Measurements from ENCODE around the gene SLC16A8. TPM values are rescaled to one million over a fixed set of nuclear protein-coding genes. Genes with fewer than 3 reads are reported as not detected.

SLC16A8 gene
- total and polyA plus RNA-seq, 9 of the 15 experiments (the other 6 are each of a cell fraction or from before 2014, with no cell fraction given), result not detected

DNA sequence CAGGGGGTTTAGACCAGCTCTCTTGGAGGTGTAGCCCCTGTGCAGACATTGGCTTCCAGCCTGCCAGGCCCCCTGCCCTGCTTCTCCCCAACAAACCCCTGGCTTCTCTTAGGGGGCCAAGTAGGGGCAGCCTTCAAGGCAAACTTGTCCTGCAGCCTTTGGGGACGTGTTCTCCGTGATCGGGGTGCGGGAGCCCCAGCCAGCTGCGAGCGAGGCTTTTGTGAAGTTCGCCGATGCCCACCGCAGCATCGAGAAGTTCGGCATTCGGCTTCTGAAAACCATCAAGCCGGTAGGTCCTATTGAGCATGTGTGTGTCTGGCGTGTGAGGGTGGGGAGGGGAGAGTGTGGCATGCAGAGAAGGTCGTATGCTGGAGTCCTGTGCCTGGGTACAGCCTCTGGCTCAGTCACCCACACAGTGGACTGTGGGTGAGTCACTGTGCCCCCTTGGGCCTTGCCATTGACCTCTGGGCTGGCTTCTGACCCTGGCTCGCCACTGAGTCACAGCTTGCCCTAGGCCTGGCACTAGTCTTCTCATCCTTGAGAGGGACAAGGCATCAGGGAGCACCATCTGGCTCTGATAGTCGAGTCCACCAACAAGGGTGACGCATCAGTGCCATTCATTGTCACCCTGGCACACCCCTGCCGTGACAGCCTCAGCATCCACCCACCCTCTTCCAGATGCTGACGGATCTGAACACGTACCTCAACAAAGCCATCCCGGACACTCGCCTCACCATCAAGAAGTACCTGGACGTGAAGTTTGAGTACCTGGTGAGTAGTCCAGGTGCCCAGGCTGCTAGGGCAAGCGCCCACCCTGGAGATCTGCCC is 11.4 kb downstream of the SLC16A8 start:
- POLR2A ChIA-PET, result interaction anchor here (0.6 to 1.0 kb wide), 2 partner anchors 17 to 386 kb away, joined by 3 read pairs; no protein-coding TSS in a partner anchor
- ATAC-seq (no peak), DNase-seq (ENCODE audit: extremely low read depth in 1 of 4, low spot score in 3 of 4) (no peak), FAIRE-seq (no peak)
- H2AFZ ChIP-seq (ENCODE audit: low read depth, low read length), result no peak overlapping the region
- no peaks in the 10 kb centered on the region for H3K36me3 ChIP-seq (ENCODE audit: control insufficient read depth, insufficient read depth, low read length)
- 84% methylated on average over 21 of the region's 25 CpGs for WGBS (ENCODE audit: insufficient coverage, low coverage, missing lambda C conversion rate)
- no peak overlapping the region for H3K9ac ChIP-seq (ENCODE audit: insufficient read depth in 1 of 2, low read depth in 2 of 2, low read length in 2 of 2)
- intact Hi-C loops (cut with micrococcal nuclease), result no loop called here
- H3K4me1 ChIP-seq (replicated peaks in 1 of 2; ENCODE audit: control insufficient read depth in 2 of 2, insufficient read depth in 2 of 2, low read length in 2 of 2), result peaks cover 0 to 26% of the 10 kb centered on the region in 2 experiments; a peak in 2 of 5 replicates
- in situ Hi-C loops (cut with MboI), result loop anchor here (25.0 kb wide), 2 partner anchors 515 to 940 kb away; partner anchors contain the start of genes APOBEC3C and APOBEC3D
- no peaks in the 10 kb centered on the region for H3K79me2 ChIP-seq (ENCODE audit: control insufficient read depth, insufficient read depth, low read length)
- no peaks in the 10 kb centered on the region for H4K20me1 ChIP-seq (replicated peaks; ENCODE audit: control insufficient read depth, insufficient read depth, low read length)
- CTCF ChIA-PET (ENCODE audit: low intra/inter-chr PET ratio), result no interaction called here
- no peak overlapping the region for H3K4me3 ChIP-seq
- BruUV-seq (replicated peaks), result no TSS peak
- H3K27me3 ChIP-seq (ENCODE audit: control insufficient read depth in 2 of 2, insufficient read depth in 2 of 2, low read length in 2 of 2), result no peaks in the 10 kb centered on the region
- no peaks in the 10 kb centered on the region for H3K9me3 ChIP-seq (replicated peaks; ENCODE audit: control insufficient read depth, insufficient read depth, low read depth, low read length)
- no peak overlapping the region for H3K27ac ChIP-seq (ENCODE audit: extremely low read depth, low read depth, low read length)
- no peak overlapping the region for H3K4me2 ChIP-seq (ENCODE audit: insufficient read depth, low read length)
- H3K9me1 ChIP-seq (ENCODE audit: control insufficient read depth, insufficient read depth, low read length), result no peaks in the 10 kb centered on the region
- TF ChIP-seq ZNF134 (CRISPR knock-in tag; conservative IDR thresholded peaks at IDR 0.05) (no peak), ZNF561 (CRISPR knock-in tag; conservative IDR thresholded peaks at IDR 0.05) (no peak), GABPA (tag; conservative IDR thresholded peaks at IDR 0.05; ENCODE audit: low read depth) (no peak), DIDO1 (tag; IDR thresholded peaks at IDR 0.05; ENCODE audit: low read depth) (no peak), ZNF780A (CRISPR knock-in tag; IDR thresholded peaks at IDR 0.05) (no peak), LCOR (CRISPR knock-in tag; IDR thresholded peaks at IDR 0.05) (no peak), ZNF212 (CRISPR knock-in tag; IDR thresholded peaks at IDR 0.05) (no peak)
- TF ChIP-seq, protein P1, sequence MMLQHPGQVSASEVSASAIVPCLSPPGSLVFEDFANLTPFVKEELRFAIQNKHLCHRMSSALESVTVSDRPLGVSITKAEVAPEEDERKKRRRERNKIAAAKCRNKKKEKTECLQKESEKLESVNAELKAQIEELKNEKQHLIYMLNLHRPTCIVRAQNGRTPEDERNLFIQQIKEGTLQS (IDR thresholded peaks at IDR 0.05), result no peak
- TF ChIP-seq, protein P1 (CRISPR knock-in tag; conservative IDR thresholded peaks at IDR 0.05), result no peak
- TF ChIP-seq, protein P2, sequence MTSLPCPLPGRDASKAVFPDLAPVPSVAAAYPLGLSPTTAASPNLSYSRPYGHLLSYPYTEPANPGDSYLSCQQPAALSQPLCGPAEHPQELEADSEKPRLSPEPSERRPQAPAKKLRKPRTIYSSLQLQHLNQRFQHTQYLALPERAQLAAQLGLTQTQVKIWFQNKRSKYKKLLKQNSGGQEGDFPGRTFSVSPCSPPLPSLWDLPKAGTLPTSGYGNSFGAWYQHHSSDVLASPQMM (CRISPR knock-in tag; IDR thresholded peaks at IDR 0.05), result no peak
- TF ChIP-seq, protein P3, sequence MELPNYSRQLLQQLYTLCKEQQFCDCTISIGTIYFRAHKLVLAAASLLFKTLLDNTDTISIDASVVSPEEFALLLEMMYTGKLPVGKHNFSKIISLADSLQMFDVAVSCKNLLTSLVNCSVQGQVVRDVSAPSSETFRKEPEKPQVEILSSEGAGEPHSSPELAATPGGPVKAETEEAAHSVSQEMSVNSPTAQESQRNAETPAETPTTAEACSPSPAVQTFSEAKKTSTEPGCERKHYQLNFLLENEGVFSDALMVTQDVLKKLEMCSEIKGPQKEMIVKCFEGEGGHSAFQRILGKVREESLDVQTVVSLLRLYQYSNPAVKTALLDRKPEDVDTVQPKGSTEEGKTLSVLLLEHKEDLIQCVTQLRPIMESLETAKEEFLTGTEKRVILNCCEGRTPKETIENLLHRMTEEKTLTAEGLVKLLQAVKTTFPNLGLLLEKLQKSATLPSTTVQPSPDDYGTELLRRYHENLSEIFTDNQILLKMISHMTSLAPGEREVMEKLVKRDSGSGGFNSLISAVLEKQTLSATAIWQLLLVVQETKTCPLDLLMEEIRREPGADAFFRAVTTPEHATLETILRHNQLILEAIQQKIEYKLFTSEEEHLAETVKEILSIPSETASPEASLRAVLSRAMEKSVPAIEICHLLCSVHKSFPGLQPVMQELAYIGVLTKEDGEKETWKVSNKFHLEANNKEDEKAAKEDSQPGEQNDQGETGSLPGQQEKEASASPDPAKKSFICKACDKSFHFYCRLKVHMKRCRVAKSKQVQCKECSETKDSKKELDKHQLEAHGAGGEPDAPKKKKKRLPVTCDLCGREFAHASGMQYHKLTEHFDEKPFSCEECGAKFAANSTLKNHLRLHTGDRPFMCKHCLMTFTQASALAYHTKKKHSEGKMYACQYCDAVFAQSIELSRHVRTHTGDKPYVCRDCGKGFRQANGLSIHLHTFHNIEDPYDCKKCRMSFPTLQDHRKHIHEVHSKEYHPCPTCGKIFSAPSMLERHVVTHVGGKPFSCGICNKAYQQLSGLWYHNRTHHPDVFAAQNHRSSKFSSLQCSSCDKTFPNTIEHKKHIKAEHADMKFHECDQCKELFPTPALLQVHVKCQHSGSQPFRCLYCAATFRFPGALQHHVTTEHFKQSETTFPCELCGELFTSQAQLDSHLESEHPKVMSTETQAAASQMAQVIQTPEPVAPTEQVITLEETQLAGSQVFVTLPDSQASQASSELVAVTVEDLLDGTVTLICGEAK (IDR thresholded peaks at IDR 0.05), result no peak
- TF ChIP-seq, protein P3 (CRISPR knock-in tag; IDR thresholded peaks at IDR 0.05), result no peak
